Uterine smooth muscle cell (primary cell): ENCODE results near the gene KAZALD1. TPM values are rescaled to one million over a fixed set of nuclear protein-coding genes. Genes with fewer than 3 reads are reported as not detected.

Experiments
- total RNA-seq: library from RNA; depleted of rRNA; stranded (reverse); fragments of >200 nt; gene quantifications from 2 replicates; pipeline ENCODE4 v1.2.3, GENCODE V29; 2014

Gene KAZALD1
- 6.2 and 6.4 TPM in 2 replicates for total RNA-seq

GRCh38 chr10:101061624-101062231 lies at the start of gene KAZALD1:
TSS of gene KAZALD1 (plus strand) at chr10:101061989. CDS start at chr10:101062593, 604 bp downstream.

GRCh38 chr10:101031128-101031795 lies 30.5 kb upstream of the KAZALD1 start, which contains the start of the genes PDZD7 and SFXN3:
TSS of gene PDZD7 (minus strand) at chr10:101031129. CDS start at chr10:101030219, 910 bp downstream.
TSS of gene SFXN3 (plus strand) at chr10:101031234. CDS start at chr10:101034695, 3,461 bp downstream.

Other genes starting within 250 kb of the KAZALD1 start
- gene SLF2, start 149.0 kb upstream of the KAZALD1 start, total RNA-seq = 41.9 and 44.8 TPM in 2 replicates
- gene SEMA4G, start 92.5 kb upstream of the KAZALD1 start, total RNA-seq = 0.33 and 1.00 TPM in 2 replicates
- 49.4 and 63.5 TPM in 2 replicates for gene MRPL43, start 74.5 kb upstream of the KAZALD1 start, total RNA-seq
- 8.0 and 9.0 TPM in 2 replicates for gene TWNK, start 74.4 kb upstream of the KAZALD1 start, total RNA-seq
- gene LZTS2, start 62.2 kb upstream of the KAZALD1 start, total RNA-seq = 76.6 and 86.4 TPM in 2 replicates
- gene PDZD7, start 30.9 kb upstream of the KAZALD1 start, total RNA-seq = 1.4 and 2.1 TPM in 2 replicates
- 64.5 and 67.0 TPM in 2 replicates for gene SFXN3, start 30.8 kb upstream of the KAZALD1 start, total RNA-seq
- gene TLX1, start 69.3 kb downstream of the KAZALD1 start, total RNA-seq = not detected in 2 replicates
- not detected in 2 replicates for gene LBX1, start 167.5 kb downstream of the KAZALD1 start, total RNA-seq